ENCODE data around the gene ETV6. TPM values are rescaled to one million over a fixed set of nuclear protein-coding genes. Genes with fewer than 3 reads are reported as not detected.

The ETV6 gene
- total RNA-seq, 1 donor = 11.2 TPM

- no peak overlapping the region for H3K4me3 ChIP-seq (ENCODE audit: low read depth, low read length)
- peak; percentile 56 for DNase-seq (ENCODE audit: low read depth)
- TF ChIP-seq CTCF (IDR thresholded peaks at IDR 0.05; ENCODE audit: insufficient read depth, low read depth, low read length) = no peak
Measured at GRCh38 chr12:11765817-11766794, 116.6 kb downstream of the ETV6 start.

- no peak for TF ChIP-seq CTCF (IDR thresholded peaks at IDR 0.05; ENCODE audit: insufficient read depth, low read depth, low read length)
- no peak overlapping the region for H3K4me3 ChIP-seq (ENCODE audit: low read depth, low read length)
- no peak for DNase-seq (ENCODE audit: low read depth)
Measured at GRCh38 chr12:11767029-11767724, 117.7 kb downstream of the ETV6 start.

- TF ChIP-seq CTCF (IDR thresholded peaks at IDR 0.05; ENCODE audit: insufficient read depth, low read depth, low read length) = no peak
- H3K4me3 ChIP-seq (ENCODE audit: low read depth, low read length) = no peak overlapping the region
- no peak for DNase-seq (ENCODE audit: low read depth)
Measured at GRCh38 chr12:11767798-11768197, 118.3 kb downstream of the ETV6 start.

GRCh38 chr12:11768233-11768965, 118.9 kb downstream of the ETV6 start:
- no peak overlapping the region for H3K4me3 ChIP-seq (ENCODE audit: low read depth, low read length)
- no peak for TF ChIP-seq CTCF (IDR thresholded peaks at IDR 0.05; ENCODE audit: insufficient read depth, low read depth, low read length)
- DNase-seq (ENCODE audit: low read depth) = no peak

GRCh38 chr12:11769723-11770514, 120.4 kb downstream of the ETV6 start:
- no peak for TF ChIP-seq CTCF (IDR thresholded peaks at IDR 0.05; ENCODE audit: insufficient read depth, low read depth, low read length)
- H3K4me3 ChIP-seq (ENCODE audit: low read depth, low read length) = no peak overlapping the region
- no peak for DNase-seq (ENCODE audit: low read depth)

- DNase-seq (ENCODE audit: low read depth) = peak; percentile 28
- H3K4me3 ChIP-seq (ENCODE audit: low read depth, low read length) = no peak overlapping the region
- TF ChIP-seq CTCF (IDR thresholded peaks at IDR 0.05; ENCODE audit: insufficient read depth, low read depth, low read length) = no peak
Measured at GRCh38 chr12:11771356-11771755, 121.9 kb downstream of the ETV6 start.
